ENCODE results near the gene GPR132.

Gene GPR132

GRCh38 chr14:105014631-105015030 lies 50.6 kb downstream of the GPR132 start:
- DNase-seq (ENCODE audit: low read depth), result no peak
- TF ChIP-seq CTCF (conservative IDR thresholded peaks at IDR 0.05; ENCODE audit: low read depth, low read length), result no peak
- no peak overlapping the region for H3K4me3 ChIP-seq (ENCODE audit: low read depth, low read length)

GRCh38 chr14:105014032-105014431 lies 51.2 kb downstream of the GPR132 start:
- no peak overlapping the region for H3K4me3 ChIP-seq (ENCODE audit: low read depth, low read length)
- no peak for TF ChIP-seq CTCF (conservative IDR thresholded peaks at IDR 0.05; ENCODE audit: low read depth, low read length)
- no peak for DNase-seq (ENCODE audit: low read depth)

GRCh38 chr14:105013150-105013785 lies 52.0 kb downstream of the GPR132 start:
- DNase-seq (ENCODE audit: low read depth), result no peak
- H3K4me3 ChIP-seq (ENCODE audit: low read depth, low read length), result no peak overlapping the region
- TF ChIP-seq CTCF (conservative IDR thresholded peaks at IDR 0.05; ENCODE audit: low read depth, low read length), result no peak

- DNase-seq (ENCODE audit: low read depth), result no peak
- no peak for TF ChIP-seq CTCF (conservative IDR thresholded peaks at IDR 0.05; ENCODE audit: low read depth, low read length)
- no peak overlapping the region for H3K4me3 ChIP-seq (ENCODE audit: low read depth, low read length)
Measured at GRCh38 chr14:105012171-105012985, 52.9 kb downstream of the GPR132 start.

- TF ChIP-seq CTCF (conservative IDR thresholded peaks at IDR 0.05; ENCODE audit: low read depth, low read length), result no peak
- no peak for DNase-seq (ENCODE audit: low read depth)
- H3K4me3 ChIP-seq (ENCODE audit: low read depth, low read length), result no peak overlapping the region
Measured at GRCh38 chr14:105011312-105011990, 53.8 kb downstream of the GPR132 start.

- TF ChIP-seq CTCF (conservative IDR thresholded peaks at IDR 0.05; ENCODE audit: low read depth, low read length), result no peak
Measured at GRCh38 chr14:105010891-105011291, 54.3 kb downstream of the GPR132 start.

More at GRCh38 chr14:105010891-105011291, 54.3 kb downstream of the GPR132 start:
- no peak for DNase-seq (ENCODE audit: low read depth)
- H3K4me3 ChIP-seq (ENCODE audit: low read depth, low read length), result no peak overlapping the region
